HepG2 (cell line): ENCODE data around the gene LRP10. TPM values are rescaled to one million over a fixed set of nuclear protein-coding genes. Genes with fewer than 3 reads are reported as not detected.

Experiments
- ARNTL ChIP-seq: sonication (generic); formaldehyde crosslinking; IDR thresholded peaks from 2 replicates; pipeline ENCODE4 v1.4.0; 2020; ENCODE audit warnings: mild to moderate bottlenecking, missing genetic modification reagents
- ETV6 ChIP-seq: sonication (generic); formaldehyde crosslinking; conservative IDR thresholded peaks from 2 replicates; pipeline ENCODE4 v1.4.0; 2020; ENCODE audit warnings: missing genetic modification reagents
- FOXM1 ChIP-seq: sonication (generic); formaldehyde crosslinking; IDR thresholded peaks from 2 replicates; pipeline ENCODE4 v1.5.0; 2020; ENCODE audit warnings: missing genetic modification reagents
- KLF9 ChIP-seq: IDR thresholded peaks from 2 replicates; pipeline ENCODE4 v1.6.1; 2016; ENCODE audit warnings: low read depth
- SOX13 ChIP-seq, 3 experiments: fragments of 450-650 bp in 1 of 3; sonication (generic) in 1 of 3; formaldehyde crosslinking in 1 of 3; IDR thresholded peaks in 2 of 3; conservative IDR thresholded peaks in 1 of 3; 2 replicates each; pipeline versions ENCODE4 v1.5.0 to v1.6.1; 2016 to 2020; ENCODE audit warnings: antibody characterized with exemption in 1 of 3, mild to moderate bottlenecking in 1 of 3, missing compliant biosample characterization in 1 of 3, missing genetic modification reagents in 1 of 3, moderate library complexity in 1 of 3
- SOX5 ChIP-seq: IDR thresholded peaks from 2 replicates; pipeline ENCODE4 v1.6.1; 2016; ENCODE audit warnings: borderline replicate concordance
- ZC3H13 ChIP-seq: sonication (generic); formaldehyde crosslinking; IDR thresholded peaks from 2 replicates; pipeline ENCODE4 v1.8.1; 2023; ENCODE audit warnings: mild to moderate bottlenecking, missing genetic modification reagents, moderate library complexity
- ZNF431 ChIP-seq: sonication (generic); formaldehyde crosslinking; IDR thresholded peaks from 2 replicates; pipeline ENCODE4 v1.9.0; 2022; ENCODE audit warnings: missing genetic modification reagents, low read depth, mild to moderate bottlenecking, borderline replicate concordance
- ZNF7 ChIP-seq: IDR thresholded peaks from 2 replicates; pipeline ENCODE4 v1.6.1; 2016; ENCODE audit warnings: missing biosample characterization, missing genetic modification reagents
- ZSCAN22 ChIP-seq: sonication (generic); formaldehyde crosslinking; IDR thresholded peaks from 2 replicates; pipeline ENCODE4 v1.4.0; 2020; ENCODE audit warnings: mild to moderate bottlenecking, missing genetic modification reagents
- polyA plus RNA-seq, 8 experiments: library from polyadenylated mRNA; depleted of rRNA in 3 of 8; stranded (reverse) in 7 of 8; unstranded in 1 of 8; fragments of >200 nt; fragmentation: Illumina TruSeq in 4 of 8; extraction: Trizol in 4 of 8; gene quantifications; 2 replicates each; pipeline versions ENCODE4 v1.2.1 to v1.2.3, GENCODE V29; 2011 to 2016; ENCODE audit warnings: low read depth in 4 of 8, missing spikeins in 1 of 8, mixed read lengths in 1 of 8; ENCODE audit not compliant: insufficient read depth in 1 of 8
- total RNA-seq, 5 experiments: library from RNA; depleted of rRNA; stranded (reverse); fragments of >200 nt; fragmentation: Illumina TruSeq; extraction: Trizol; gene quantifications; 2 replicates each; pipeline ENCODE4 v1.2.3, GENCODE V29; 2016; ENCODE audit warnings: low read depth in 1 of 5
- TF ChIP-seq, protein P1 (sequence below): sonication (generic); formaldehyde crosslinking; IDR thresholded peaks from 2 replicates; pipeline ENCODE4 v1.5.1; 2020; ENCODE audit warnings: missing genetic modification reagents, mild to moderate bottlenecking, borderline replicate concordance
- TF ChIP-seq, protein P2 (sequence below): sonication (generic); formaldehyde crosslinking; IDR thresholded peaks from 2 replicates; pipeline ENCODE4 v1.4.0; 2020; ENCODE audit warnings: missing genetic modification reagents
- TF ChIP-seq, protein P3 (sequence below), 2 experiments: sonication (generic) in 1 of 2; formaldehyde crosslinking in 1 of 2; IDR thresholded peaks; 2 replicates each; pipeline versions ENCODE4 v1.5.1 to v1.6.1; 2011 to 2020; ENCODE audit warnings: borderline replicate concordance in 1 of 2, low read depth in 1 of 2, low read length in 1 of 2, mild to moderate bottlenecking in 1 of 2, missing genetic modification reagents in 1 of 2, moderate library complexity in 1 of 2
- TF ChIP-seq, protein P4 (sequence below): sonication (generic); formaldehyde crosslinking; IDR thresholded peaks from 2 replicates; pipeline ENCODE4 v1.5.0; 2020; ENCODE audit warnings: missing genetic modification reagents
- TF ChIP-seq, protein P5 (sequence below): sonication (generic); formaldehyde crosslinking; IDR thresholded peaks from 2 replicates; pipeline ENCODE4 v1.4.0; 2020; ENCODE audit warnings: mild to moderate bottlenecking, missing genetic modification reagents

The LRP10 gene
- total and polyA plus RNA-seq, 2 of the 13 experiments (the other 11 are each of a cell fraction or from before 2014, with no cell fraction given) = 16.9 to 45.2 TPM

DNA sequence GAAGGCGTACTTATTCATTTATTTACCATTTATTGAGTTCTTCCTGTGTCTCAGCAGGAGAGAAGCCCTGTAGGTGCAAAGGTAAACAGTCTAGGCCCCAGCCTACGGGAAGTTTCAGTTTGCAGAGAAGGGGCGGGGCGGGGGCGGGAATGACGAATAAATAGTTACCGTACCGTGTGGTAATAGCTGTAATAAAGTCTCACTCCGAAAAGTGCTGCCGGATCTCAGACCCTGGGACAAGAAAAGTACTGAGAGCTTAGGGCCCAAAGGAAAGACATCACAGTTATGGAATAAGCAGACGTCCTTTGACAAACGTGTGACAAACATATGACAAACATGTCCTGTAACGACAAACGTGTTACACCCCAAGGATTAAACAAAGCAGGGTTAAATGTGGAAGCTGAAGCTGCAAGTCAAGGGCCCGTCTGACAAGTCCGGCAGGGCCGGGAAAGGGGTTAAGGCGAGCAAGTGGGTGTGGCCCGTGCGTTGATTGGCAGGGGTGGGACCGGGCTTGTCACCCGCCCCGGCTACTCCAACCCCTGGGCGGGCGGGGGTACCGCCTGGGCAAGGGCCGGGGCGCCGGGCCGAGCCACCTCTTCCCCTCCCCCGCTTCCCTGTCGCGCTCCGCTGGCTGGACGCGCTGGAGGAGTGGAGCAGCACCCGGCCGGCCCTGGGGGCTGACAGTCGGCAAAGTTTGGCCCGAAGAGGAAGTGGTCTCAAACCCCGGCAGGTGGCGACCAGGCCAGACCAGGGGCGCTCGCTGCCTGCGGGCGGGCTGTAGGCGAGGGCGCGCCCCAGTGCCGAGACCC is at the start of gene LRP10 (continued):
- TF ChIP-seq, protein P1, sequence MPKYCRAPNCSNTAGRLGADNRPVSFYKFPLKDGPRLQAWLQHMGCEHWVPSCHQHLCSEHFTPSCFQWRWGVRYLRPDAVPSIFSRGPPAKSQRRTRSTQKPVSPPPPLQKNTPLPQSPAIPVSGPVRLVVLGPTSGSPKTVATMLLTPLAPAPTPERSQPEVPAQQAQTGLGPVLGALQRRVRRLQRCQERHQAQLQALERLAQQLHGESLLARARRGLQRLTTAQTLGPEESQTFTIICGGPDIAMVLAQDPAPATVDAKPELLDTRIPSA = peak; percentile 96
- TF ChIP-seq ZNF7 (CRISPR knock-in tag) = peak; percentile 32; the same call in 1 of the 2 replicates
- peak; percentile 26 for TF ChIP-seq SOX5 (CRISPR knock-in tag)
- TF ChIP-seq, protein P2, sequence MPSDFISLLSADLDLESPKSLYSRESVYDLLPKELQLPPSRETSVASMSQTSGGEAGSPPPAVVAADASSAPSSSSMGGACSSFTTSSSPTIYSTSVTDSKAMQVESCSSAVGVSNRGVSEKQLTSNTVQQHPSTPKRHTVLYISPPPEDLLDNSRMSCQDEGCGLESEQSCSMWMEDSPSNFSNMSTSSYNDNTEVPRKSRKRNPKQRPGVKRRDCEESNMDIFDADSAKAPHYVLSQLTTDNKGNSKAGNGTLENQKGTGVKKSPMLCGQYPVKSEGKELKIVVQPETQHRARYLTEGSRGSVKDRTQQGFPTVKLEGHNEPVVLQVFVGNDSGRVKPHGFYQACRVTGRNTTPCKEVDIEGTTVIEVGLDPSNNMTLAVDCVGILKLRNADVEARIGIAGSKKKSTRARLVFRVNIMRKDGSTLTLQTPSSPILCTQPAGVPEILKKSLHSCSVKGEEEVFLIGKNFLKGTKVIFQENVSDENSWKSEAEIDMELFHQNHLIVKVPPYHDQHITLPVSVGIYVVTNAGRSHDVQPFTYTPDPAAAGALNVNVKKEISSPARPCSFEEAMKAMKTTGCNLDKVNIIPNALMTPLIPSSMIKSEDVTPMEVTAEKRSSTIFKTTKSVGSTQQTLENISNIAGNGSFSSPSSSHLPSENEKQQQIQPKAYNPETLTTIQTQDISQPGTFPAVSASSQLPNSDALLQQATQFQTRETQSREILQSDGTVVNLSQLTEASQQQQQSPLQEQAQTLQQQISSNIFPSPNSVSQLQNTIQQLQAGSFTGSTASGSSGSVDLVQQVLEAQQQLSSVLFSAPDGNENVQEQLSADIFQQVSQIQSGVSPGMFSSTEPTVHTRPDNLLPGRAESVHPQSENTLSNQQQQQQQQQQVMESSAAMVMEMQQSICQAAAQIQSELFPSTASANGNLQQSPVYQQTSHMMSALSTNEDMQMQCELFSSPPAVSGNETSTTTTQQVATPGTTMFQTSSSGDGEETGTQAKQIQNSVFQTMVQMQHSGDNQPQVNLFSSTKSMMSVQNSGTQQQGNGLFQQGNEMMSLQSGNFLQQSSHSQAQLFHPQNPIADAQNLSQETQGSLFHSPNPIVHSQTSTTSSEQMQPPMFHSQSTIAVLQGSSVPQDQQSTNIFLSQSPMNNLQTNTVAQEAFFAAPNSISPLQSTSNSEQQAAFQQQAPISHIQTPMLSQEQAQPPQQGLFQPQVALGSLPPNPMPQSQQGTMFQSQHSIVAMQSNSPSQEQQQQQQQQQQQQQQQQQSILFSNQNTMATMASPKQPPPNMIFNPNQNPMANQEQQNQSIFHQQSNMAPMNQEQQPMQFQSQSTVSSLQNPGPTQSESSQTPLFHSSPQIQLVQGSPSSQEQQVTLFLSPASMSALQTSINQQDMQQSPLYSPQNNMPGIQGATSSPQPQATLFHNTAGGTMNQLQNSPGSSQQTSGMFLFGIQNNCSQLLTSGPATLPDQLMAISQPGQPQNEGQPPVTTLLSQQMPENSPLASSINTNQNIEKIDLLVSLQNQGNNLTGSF (CRISPR knock-in tag) = peak; percentile 59
- peak; percentile 47; the same call in 1 of the 2 replicates for TF ChIP-seq ETV6 (CRISPR knock-in tag)
- peak; percentile 51; the same call in 1 of the 2 replicates for TF ChIP-seq FOXM1
- 0 out of 2 replicates have a peak, but pooled peaks have one; percentile 75 for TF ChIP-seq ZSCAN22 (CRISPR knock-in tag)
- TF ChIP-seq, protein P3, sequence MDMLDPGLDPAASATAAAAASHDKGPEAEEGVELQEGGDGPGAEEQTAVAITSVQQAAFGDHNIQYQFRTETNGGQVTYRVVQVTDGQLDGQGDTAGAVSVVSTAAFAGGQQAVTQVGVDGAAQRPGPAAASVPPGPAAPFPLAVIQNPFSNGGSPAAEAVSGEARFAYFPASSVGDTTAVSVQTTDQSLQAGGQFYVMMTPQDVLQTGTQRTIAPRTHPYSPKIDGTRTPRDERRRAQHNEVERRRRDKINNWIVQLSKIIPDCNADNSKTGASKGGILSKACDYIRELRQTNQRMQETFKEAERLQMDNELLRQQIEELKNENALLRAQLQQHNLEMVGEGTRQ (IDR thresholded peaks at IDR 0.05; ENCODE audit: low read depth, low read length) = no peak
- TF ChIP-seq, protein P3 (CRISPR knock-in tag; IDR thresholded peaks at IDR 0.05; ENCODE audit: borderline replicate concordance) = peak; percentile 48; the same call in 1 of the 2 replicates
- TF ChIP-seq, protein P4, sequence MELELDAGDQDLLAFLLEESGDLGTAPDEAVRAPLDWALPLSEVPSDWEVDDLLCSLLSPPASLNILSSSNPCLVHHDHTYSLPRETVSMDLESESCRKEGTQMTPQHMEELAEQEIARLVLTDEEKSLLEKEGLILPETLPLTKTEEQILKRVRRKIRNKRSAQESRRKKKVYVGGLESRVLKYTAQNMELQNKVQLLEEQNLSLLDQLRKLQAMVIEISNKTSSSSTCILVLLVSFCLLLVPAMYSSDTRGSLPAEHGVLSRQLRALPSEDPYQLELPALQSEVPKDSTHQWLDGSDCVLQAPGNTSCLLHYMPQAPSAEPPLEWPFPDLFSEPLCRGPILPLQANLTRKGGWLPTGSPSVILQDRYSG (CRISPR knock-in tag) = peak; percentile 83
- TF ChIP-seq, protein P5, sequence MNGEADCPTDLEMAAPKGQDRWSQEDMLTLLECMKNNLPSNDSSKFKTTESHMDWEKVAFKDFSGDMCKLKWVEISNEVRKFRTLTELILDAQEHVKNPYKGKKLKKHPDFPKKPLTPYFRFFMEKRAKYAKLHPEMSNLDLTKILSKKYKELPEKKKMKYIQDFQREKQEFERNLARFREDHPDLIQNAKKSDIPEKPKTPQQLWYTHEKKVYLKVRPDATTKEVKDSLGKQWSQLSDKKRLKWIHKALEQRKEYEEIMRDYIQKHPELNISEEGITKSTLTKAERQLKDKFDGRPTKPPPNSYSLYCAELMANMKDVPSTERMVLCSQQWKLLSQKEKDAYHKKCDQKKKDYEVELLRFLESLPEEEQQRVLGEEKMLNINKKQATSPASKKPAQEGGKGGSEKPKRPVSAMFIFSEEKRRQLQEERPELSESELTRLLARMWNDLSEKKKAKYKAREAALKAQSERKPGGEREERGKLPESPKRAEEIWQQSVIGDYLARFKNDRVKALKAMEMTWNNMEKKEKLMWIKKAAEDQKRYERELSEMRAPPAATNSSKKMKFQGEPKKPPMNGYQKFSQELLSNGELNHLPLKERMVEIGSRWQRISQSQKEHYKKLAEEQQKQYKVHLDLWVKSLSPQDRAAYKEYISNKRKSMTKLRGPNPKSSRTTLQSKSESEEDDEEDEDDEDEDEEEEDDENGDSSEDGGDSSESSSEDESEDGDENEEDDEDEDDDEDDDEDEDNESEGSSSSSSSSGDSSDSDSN = peak; percentile 98
- peak; percentile 96 for TF ChIP-seq ZNF431 (CRISPR knock-in tag)
- TF ChIP-seq KLF9 (CRISPR knock-in tag) = peak; percentile 65
- no peak; the same call in 1 of the 2 replicates for TF ChIP-seq SOX13 (IDR thresholded peaks at IDR 0.05)
- TF ChIP-seq SOX13 (CRISPR knock-in tag; conservative IDR thresholded peaks at IDR 0.05 in 1 of 2, IDR thresholded peaks at IDR 0.05 in 1 of 2) = peak in 1 of 2 experiments; percentile 74; a peak in 2 of 4 replicates
- peak; percentile 92 for TF ChIP-seq ARNTL
- peak; percentile 91; the same call in 1 of the 2 replicates for TF ChIP-seq ZC3H13 (CRISPR knock-in tag)
